H9 (cell line): ENCODE measurements around the gene NOXRED1. TPM values are rescaled to one million over a fixed set of nuclear protein-coding genes. Genes with fewer than 3 reads are reported as not detected.

Experiments
- DNase-seq: peaks from one replicate; pipeline ENCODE4 v3.0.0-alpha.2; 2017
- H2AFZ ChIP-seq: one replicate; pipeline ENCODE4 v1.6.1; 2013; ENCODE audit warnings: mild to moderate bottlenecking, low read length, control low read depth, moderate library complexity
- H2AK5ac ChIP-seq: 2 replicates; pipeline ENCODE4 v1.6.1; 2013; ENCODE audit warnings: low read length, control low read depth, mixed read lengths; ENCODE audit not compliant: insufficient read length
- H2BK120ac ChIP-seq: one replicate; pipeline ENCODE4 v1.6.1; 2013; ENCODE audit warnings: low read depth, mild to moderate bottlenecking, low read length, control low read depth, inconsistent platforms; ENCODE audit not compliant: poor library complexity, severe bottlenecking
- H2BK12ac ChIP-seq: 2 replicates; pipeline ENCODE4 v1.6.1; 2013; ENCODE audit warnings: low read length, control low read depth, mixed read lengths, low read depth; ENCODE audit not compliant: insufficient read length
- H2BK15ac ChIP-seq: 2 replicates; pipeline ENCODE4 v1.6.1; 2013; ENCODE audit warnings: low read depth, low read length, control low read depth
- H2BK20ac ChIP-seq: one replicate; pipeline ENCODE4 v1.6.1; 2013; ENCODE audit warnings: low read depth, mild to moderate bottlenecking, low read length, control low read depth, inconsistent platforms; ENCODE audit not compliant: poor library complexity, severe bottlenecking
- H2BK5ac ChIP-seq: 2 replicates; pipeline ENCODE4 v1.6.1; 2013; ENCODE audit warnings: low read length, control low read depth, mixed read lengths; ENCODE audit not compliant: insufficient read length
- H3K14ac ChIP-seq: 2 replicates; pipeline ENCODE4 v1.6.1; 2013; ENCODE audit warnings: low read length, control low read depth; ENCODE audit not compliant: insufficient read depth
- H3K18ac ChIP-seq: 2 replicates; pipeline ENCODE4 v1.6.1; 2013; ENCODE audit warnings: low read depth, mild to moderate bottlenecking, mixed read lengths, low read length, control low read depth; ENCODE audit not compliant: insufficient read length
- H3K23ac ChIP-seq: 2 replicates; pipeline ENCODE4 v1.6.1; 2013; ENCODE audit warnings: low read length, control low read depth, mixed read lengths, low read depth; ENCODE audit not compliant: insufficient read length
- H3K23me2 ChIP-seq: 2 replicates; pipeline ENCODE4 v1.6.1; 2013; ENCODE audit warnings: low read depth, mild to moderate bottlenecking, mixed read lengths, low read length, control low read depth; ENCODE audit not compliant: insufficient read length, poor library complexity, severe bottlenecking
- H3K27ac ChIP-seq: 2 replicates; pipeline ENCODE4 v1.5.1; 2013; ENCODE audit warnings: low read length, control low read depth, mixed read lengths, low read depth; ENCODE audit not compliant: insufficient read length
- H3K27me3 ChIP-seq: 2 replicates; pipeline ENCODE4 v1.6.1; 2013; ENCODE audit warnings: low read length, control low read depth, inconsistent platforms; ENCODE audit not compliant: insufficient read depth
- H3K4ac ChIP-seq: 2 replicates; pipeline ENCODE4 v1.6.1; 2013; ENCODE audit warnings: low read depth, mild to moderate bottlenecking, control low read depth, inconsistent platforms, low read length, moderate library complexity
- H3K4me1 ChIP-seq: 2 replicates; pipeline ENCODE4 v1.6.1; 2013; ENCODE audit warnings: low read length, control low read depth, inconsistent platforms; ENCODE audit not compliant: insufficient read depth
- H3K4me2 ChIP-seq: 2 replicates; pipeline ENCODE4 v1.6.1; 2013; ENCODE audit warnings: low read length, control low read depth, mixed read lengths; ENCODE audit not compliant: insufficient read length, insufficient read depth
- H3K56ac ChIP-seq: 2 replicates; pipeline ENCODE4 v1.6.1; 2013; ENCODE audit warnings: low read depth, mild to moderate bottlenecking, mixed read lengths, low read length, control low read depth; ENCODE audit not compliant: insufficient read length
- H3K79me1 ChIP-seq: 2 replicates; pipeline ENCODE4 v1.6.1; 2013; ENCODE audit warnings: low read depth, mild to moderate bottlenecking, moderate library complexity, low read length, control low read depth, inconsistent platforms; ENCODE audit not compliant: insufficient read depth, poor library complexity, severe bottlenecking
- H3K79me2 ChIP-seq: 2 replicates; pipeline ENCODE4 v1.6.1; 2013; ENCODE audit warnings: low read length, control low read depth, inconsistent platforms; ENCODE audit not compliant: insufficient read depth
- H3K9ac ChIP-seq: 2 replicates; pipeline ENCODE4 v1.6.1; 2013; ENCODE audit warnings: low read length, control low read depth, mixed read lengths; ENCODE audit not compliant: insufficient read length; ENCODE audit errors: extremely low read depth
- H3K9me3 ChIP-seq: one replicate; pipeline ENCODE4 v1.6.1; 2013; ENCODE audit warnings: low read depth, low read length, inconsistent platforms; ENCODE audit not compliant: control insufficient read depth
- H3T11ph ChIP-seq: one replicate; pipeline ENCODE4 v1.6.1; 2013; ENCODE audit warnings: mild to moderate bottlenecking, low read length, control low read depth, inconsistent platforms
- H4K20me1 ChIP-seq: one replicate; pipeline ENCODE4 v1.6.1; 2013; ENCODE audit not compliant: control insufficient read depth, insufficient read length, insufficient read depth
- H4K5ac ChIP-seq: 2 replicates; pipeline ENCODE4 v1.6.1; 2013; ENCODE audit warnings: low read depth, mild to moderate bottlenecking, mixed read lengths, low read length, control low read depth; ENCODE audit not compliant: insufficient read length
- H4K8ac ChIP-seq: replicated peaks from 2 replicates; pipeline ENCODE4 v1.6.1; 2013; ENCODE audit warnings: low read length, control low read depth, mixed read lengths, low read depth; ENCODE audit not compliant: insufficient read length
- H4K91ac ChIP-seq: 2 replicates; pipeline ENCODE4 v1.6.1; 2013; ENCODE audit warnings: low read depth, mild to moderate bottlenecking, moderate library complexity, mixed read lengths, low read length, control low read depth; ENCODE audit not compliant: insufficient read length
- H3K27ac Mint-ChIP-seq, 3 experiments: 2 replicates in 2 of 3; 3 replicates in 1 of 3; pipeline ENCODE4 v1.8.0; 2020 to 2021; ENCODE audit warnings: mixed read lengths in 3 of 3, mild to moderate bottlenecking in 1 of 3, moderate library complexity in 1 of 3
- H3K27me3 Mint-ChIP-seq: 2 replicates; pipeline ENCODE4 v1.8.0; 2021; ENCODE audit warnings: low read depth, mild to moderate bottlenecking, moderate library complexity, mixed read lengths
- H3K36me3 Mint-ChIP-seq, 3 experiments: 2 replicates in 2 of 3; 3 replicates in 1 of 3; pipeline ENCODE4 v1.8.0; 2020 to 2021; ENCODE audit warnings: low read depth in 3 of 3, mixed read lengths in 3 of 3; ENCODE audit not compliant: insufficient read depth in 1 of 3
- H3K4me1 Mint-ChIP-seq, 2 experiments: 2 replicates each; pipeline ENCODE4 v1.8.0; 2020; ENCODE audit warnings: mixed read lengths in 2 of 2
- H3K4me3 Mint-ChIP-seq, 2 experiments: 2 replicates in 1 of 2; 3 replicates in 1 of 2; pipeline ENCODE4 v1.8.0; 2020 to 2021; ENCODE audit warnings: mild to moderate bottlenecking in 2 of 2, mixed read lengths in 2 of 2, moderate library complexity in 1 of 2
- H3K9me3 Mint-ChIP-seq, 2 experiments: 2 replicates in 1 of 2; 3 replicates in 1 of 2; pipeline ENCODE4 v1.8.0; 2020; ENCODE audit warnings: mild to moderate bottlenecking in 2 of 2, mixed read lengths in 2 of 2, moderate library complexity in 1 of 2
- CTCF ChIP-seq: fragments of 200-600 bp; sonication (generic); conservative IDR thresholded peaks from 3 replicates; pipeline ENCODE4 v1.8.0; 2021; ENCODE audit warnings: antibody characterized with exemption, mild to moderate bottlenecking
- WGBS: extraction: QIAGEN DNeasy Blood & Tissue Kit; methylation state at CpG from one replicate; pipeline ENCODE4 v1.1.7; 2013; ENCODE audit warnings: missing lambda C conversion rate, low lambda C conversion rate, mixed read lengths; ENCODE audit not compliant: insufficient read length; ENCODE audit errors: extremely low coverage; 5-methylcytosine and 5-hydroxymethylcytosine counted together
- total RNA-seq: library from RNA; stranded (reverse); gene quantifications from 2 replicates; pipeline ENCODE4 v1.2.1, GENCODE V29; 2021

Gene NOXRED1
- total RNA-seq, 1 experiment from 2014 or later: not detected

- Histone ChIP-seq H4K91ac (no peak overlapping the region), H2BK120ac (no peak overlapping the region), H3K4me2 (no peak overlapping the region), H2AK5ac (no peak overlapping the region), H3T11ph (no peak overlapping the region), H4K5ac (no peak overlapping the region), H3K9me3 (no peaks in the 10 kb centered on the region), H3K27ac (no peak overlapping the region), H3K79me1 (no peaks in the 10 kb centered on the region), H3K4ac (no peak overlapping the region), H2BK20ac (no peak overlapping the region), H3K18ac (no peak overlapping the region), H3K14ac (no peak overlapping the region), H2BK12ac (no peak overlapping the region), H4K8ac (no peak overlapping the region), H3K23ac (no peak overlapping the region), H2BK15ac (no peak overlapping the region), H3K9ac (no peak overlapping the region), H2AFZ (no peak overlapping the region), H3K27me3 (no peaks in the 10 kb centered on the region), H4K20me1 (no peaks in the 10 kb centered on the region), H3K23me2 (no peaks in the 10 kb centered on the region), H3K79me2 (no peaks in the 10 kb centered on the region), H2BK5ac (no peak overlapping the region), H3K4me1 (no peaks in the 10 kb centered on the region; the same call in 1 of the 2 replicates), H3K56ac (no peak overlapping the region)
- no peak for DNase-seq
- no peak for TF ChIP-seq CTCF
- H3K4me3 Mint-ChIP-seq: no peak overlapping the region
- H3K36me3 Mint-ChIP-seq: peaks cover 18 to 66% (median 61%) of the 10 kb centered on the region in 3 experiments
- H3K9me3 Mint-ChIP-seq: no peaks in the 10 kb centered on the region
- H3K4me1 Mint-ChIP-seq: peaks cover 9% of the 10 kb centered on the region in 2 experiments
- no peaks in the 10 kb centered on the region for H3K27me3 Mint-ChIP-seq
- no peak overlapping the region for H3K27ac Mint-ChIP-seq
- no CpG with 5 or more reads among the region's 3 CpGs for WGBS
Measured at GRCh38 chr14:77426396-77426795, 3.1 kb upstream of the NOXRED1 start.
